Fibroblast of the aortic adventitia (primary cell): ENCODE results near the gene CTSZ. TPM values are rescaled to one million over a fixed set of nuclear protein-coding genes. Genes with fewer than 3 reads are reported as not detected.

ENCODE experiments used
- DNase-seq: peaks from one replicate; pipeline ENCODE4 v3.0.0-alpha.2; 2010; ENCODE audit warnings: low read depth
- H3K4me3 ChIP-seq: 2 replicates; pipeline ENCODE4 v1.5.1; 2011; ENCODE audit warnings: low read depth, mild to moderate bottlenecking, control low read depth, low read length, moderate library complexity
- CTCF ChIP-seq: IDR thresholded peaks from 2 replicates; pipeline ENCODE4 v1.5.1; 2011; ENCODE audit warnings: mild to moderate bottlenecking, low read length, control low read depth, inconsistent platforms; ENCODE audit not compliant: insufficient read depth
- total RNA-seq: library from RNA; depleted of rRNA; stranded (reverse); fragments of >200 nt; gene quantifications from 2 replicates; pipeline ENCODE4 v1.2.3, GENCODE V29; 2012; ENCODE audit warnings: low replicate concordance

Gene CTSZ
- total RNA-seq, result 38.0 and 51.0 TPM in 2 replicates

GRCh38 chr20:59006864-59007664, at the start of gene CTSZ:
CTSZ (minus strand) TSS chr20:59007254; CDS start chr20:59007128, 126 bp downstream.
- peak within 1 kb of the TSS; percentile 73 for H3K4me3 ChIP-seq
- TF ChIP-seq CTCF, result no peak
- DNase-seq, result peak; percentile 15

- TF ChIP-seq CTCF, result peak; percentile 54
- peak; percentile 46 for DNase-seq
- H3K4me3 ChIP-seq, result no peak overlapping the region
Observed at GRCh38 chr20:59055302-59055701, 48.2 kb upstream of the CTSZ start.

GRCh38 chr20:59051666-59052185, 44.7 kb upstream of the CTSZ start:
- DNase-seq, result no peak
- TF ChIP-seq CTCF, result no peak
- no peak overlapping the region for H3K4me3 ChIP-seq

GRCh38 chr20:59050437-59050836, 43.4 kb upstream of the CTSZ start:
- no peak for TF ChIP-seq CTCF
- no peak for DNase-seq
- no peak overlapping the region for H3K4me3 ChIP-seq

GRCh38 chr20:59048681-59049030, 41.6 kb upstream of the CTSZ start:
- DNase-seq, result no peak
- TF ChIP-seq CTCF, result no peak
- peak overlapping the region; percentile 25 for H3K4me3 ChIP-seq

- no peak for TF ChIP-seq CTCF
- DNase-seq, result peak; percentile 25
Observed at GRCh38 chr20:59047938-59048680, 41.1 kb upstream of the CTSZ start.

More at GRCh38 chr20:59047938-59048680, 41.1 kb upstream of the CTSZ start:
- H3K4me3 ChIP-seq, result peak overlapping the region; percentile 25
